Kidney (tissue), 14 donors: Measurements from ENCODE around the gene IP6K3. TPM values are rescaled to one million over a fixed set of nuclear protein-coding genes. Genes with fewer than 3 reads are reported as not detected.

ENCODE experiments used
- DNase-seq, 5 donors: peaks; one replicate each; pipeline ENCODE4 v3.0.0-alpha.2; 2013 to 2020
- FAIRE-seq: peaks from 2 replicates; lab custom pipeline; 2012; peaks lifted over from hg19 to GRCh38; lab: Jason Lieb, UNC
- H3K27ac ChIP-seq, 2 donors: one replicate each; pipeline ENCODE4 v1.7.0; 2013; ENCODE audit warnings: low read depth in 2 of 2, low read length in 2 of 2, inconsistent platforms in 1 of 2
- H3K27me3 ChIP-seq: one replicate; pipeline ENCODE4 v1.7.1; 2013; ENCODE audit warnings: low read length, inconsistent platforms; ENCODE audit not compliant: control insufficient read depth, insufficient read depth
- H3K36me3 ChIP-seq, 3 donors: one replicate each; pipeline versions ENCODE4 v1.7.0 to v1.7.1; 2013; ENCODE audit warnings: low read length in 3 of 3, control low read depth in 1 of 3, inconsistent platforms in 1 of 3; ENCODE audit not compliant: insufficient read depth in 3 of 3, control insufficient read depth in 2 of 3
- H3K4me1 ChIP-seq, 3 donors: one replicate each; pipeline versions ENCODE4 v1.7.0 to v1.7.1; 2013; ENCODE audit warnings: low read length in 3 of 3, inconsistent platforms in 1 of 3, low read depth in 1 of 3; ENCODE audit not compliant: control insufficient read depth in 2 of 3, insufficient read depth in 2 of 3
- H3K4me3 ChIP-seq, 3 donors: one replicate each; pipeline versions ENCODE4 v1.7.0 to v1.8.1; 2013; ENCODE audit warnings: low read length in 3 of 3, control low read depth in 1 of 3, inconsistent platforms in 1 of 3
- H3K9ac ChIP-seq, 3 donors: one replicate each; pipeline versions ENCODE4 v1.7.0 to v1.7.1; 2013; ENCODE audit warnings: low read length in 3 of 3, control low read depth in 1 of 3, inconsistent platforms in 1 of 3
- H3K9me3 ChIP-seq, 3 donors: one replicate each; pipeline versions ENCODE4 v1.7.0 to v1.7.1; 2013; ENCODE audit warnings: low read length in 3 of 3, control low read depth in 1 of 3, inconsistent platforms in 1 of 3; ENCODE audit not compliant: control insufficient read depth in 2 of 3, insufficient read depth in 1 of 3
- intact Hi-C: fragments of 100-400 bp; cut with DNase I; formaldehyde crosslinking; loops from one replicate; pipeline ENCODE4 v1.11.1; 2022
- polyA plus RNA-seq: library from polyadenylated mRNA; stranded (reverse); fragments of 350-450 nt; fragmentation: Illumina TruSeq; extraction: RNeasy Lipid Tissue Mini Kit (QIAGEN cat#74804); gene quantifications from one replicate; pipeline ENCODE4 v1.2.3, GENCODE V29; 2014; ENCODE audit warnings: low read depth, low replicate concordance; ENCODE audit not compliant: insufficient read depth
- total RNA-seq: library from RNA; stranded (reverse); fragmentation: NEBNext Ultra II Directional; extraction: Animal tissue kit (Norgen Biotek cat#: 25700); gene quantifications from one replicate; pipeline ENCODE4 v1.2.1, GENCODE V29; 2021
- TF ChIP-seq, protein P1 (sequence below): IDR thresholded peaks from 3 replicates; pipeline ENCODE4 v1.5.1; 2012; ENCODE audit warnings: mild to moderate bottlenecking, moderate library complexity, borderline replicate concordance; ENCODE audit not compliant: insufficient read depth; ENCODE audit errors: extremely low read depth
- donor health status: control.
- donor health status: control.
- donor health status: control.
- donor health status: control.
- donor health status: control.
- donor health status: DM: yes; HTN: yes; CAD: no.
- donor health status: Normal renal cell carcinoma (clear cell type).

IP6K3 gene
- total and polyA plus RNA-seq, 2 donors from 2014 or later = 0.47 to 4.0 TPM

DNA sequence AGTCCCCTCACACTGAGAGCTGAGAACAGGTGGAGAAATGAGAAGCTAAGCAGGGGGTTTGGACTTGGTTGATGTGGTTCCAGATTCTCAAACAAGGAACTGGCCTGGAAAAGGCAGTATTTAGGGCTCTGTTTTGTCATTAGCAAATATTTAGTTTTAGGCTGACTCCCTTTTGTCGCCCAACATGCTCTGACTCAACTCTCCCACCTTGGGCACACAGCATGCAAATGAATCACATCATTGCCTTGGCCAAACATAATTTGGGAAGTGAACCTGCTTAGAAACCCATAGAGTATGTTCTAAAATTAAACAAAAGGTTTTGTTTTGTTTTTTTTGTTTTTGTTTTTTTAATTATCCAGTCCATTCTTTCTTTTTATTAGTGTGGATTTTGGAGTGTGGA lies 25.7 kb downstream of the IP6K3 start:
- intact Hi-C loops = no loop called here
- Histone ChIP-seq H3K4me3 (no peak overlapping the region), H3K36me3 (no peaks in the 10 kb centered on the region), H3K27ac (no peak overlapping the region), H3K27me3 (no peaks in the 10 kb centered on the region), H3K9me3 (no peaks in the 10 kb centered on the region), H3K9ac (no peak overlapping the region), H3K4me1 (peaks cover 0 to 13% (median 2%) of the 10 kb centered on the region in 3 donors)
- TF ChIP-seq, protein P1, sequence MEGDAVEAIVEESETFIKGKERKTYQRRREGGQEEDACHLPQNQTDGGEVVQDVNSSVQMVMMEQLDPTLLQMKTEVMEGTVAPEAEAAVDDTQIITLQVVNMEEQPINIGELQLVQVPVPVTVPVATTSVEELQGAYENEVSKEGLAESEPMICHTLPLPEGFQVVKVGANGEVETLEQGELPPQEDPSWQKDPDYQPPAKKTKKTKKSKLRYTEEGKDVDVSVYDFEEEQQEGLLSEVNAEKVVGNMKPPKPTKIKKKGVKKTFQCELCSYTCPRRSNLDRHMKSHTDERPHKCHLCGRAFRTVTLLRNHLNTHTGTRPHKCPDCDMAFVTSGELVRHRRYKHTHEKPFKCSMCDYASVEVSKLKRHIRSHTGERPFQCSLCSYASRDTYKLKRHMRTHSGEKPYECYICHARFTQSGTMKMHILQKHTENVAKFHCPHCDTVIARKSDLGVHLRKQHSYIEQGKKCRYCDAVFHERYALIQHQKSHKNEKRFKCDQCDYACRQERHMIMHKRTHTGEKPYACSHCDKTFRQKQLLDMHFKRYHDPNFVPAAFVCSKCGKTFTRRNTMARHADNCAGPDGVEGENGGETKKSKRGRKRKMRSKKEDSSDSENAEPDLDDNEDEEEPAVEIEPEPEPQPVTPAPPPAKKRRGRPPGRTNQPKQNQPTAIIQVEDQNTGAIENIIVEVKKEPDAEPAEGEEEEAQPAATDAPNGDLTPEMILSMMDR = no peak
- no peak for DNase-seq
- FAIRE-seq = no peak

DNA sequence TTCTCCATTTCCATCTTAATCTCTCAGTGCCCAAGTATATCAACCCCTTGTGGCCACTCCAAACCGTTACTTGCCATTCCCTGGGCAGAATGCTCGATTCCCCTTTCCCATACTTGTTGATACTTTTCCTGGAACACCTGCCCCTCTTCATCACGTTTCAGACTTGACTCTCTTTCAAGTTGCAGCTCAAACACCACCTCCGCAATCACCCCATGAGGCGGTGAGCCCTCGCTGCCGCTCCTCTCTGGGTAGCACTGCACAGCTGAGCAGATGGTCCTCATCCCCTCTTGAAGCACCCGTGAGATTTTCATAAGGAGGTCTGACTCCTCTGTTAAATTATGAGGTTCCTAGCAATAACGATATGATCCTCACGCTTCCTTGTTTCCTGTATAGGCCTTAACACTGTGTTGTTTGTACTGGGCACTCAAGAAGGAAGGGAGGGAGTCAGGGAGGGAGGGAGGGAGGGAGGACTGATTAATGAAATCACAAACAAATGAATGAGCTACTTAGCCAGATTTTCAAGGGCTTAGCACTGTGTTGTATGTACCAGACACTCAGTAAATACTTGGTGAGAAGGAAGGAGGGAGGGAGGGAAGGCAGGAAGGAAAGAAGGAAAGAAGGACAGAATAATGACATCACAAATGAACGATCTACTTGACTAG lies 27.2 kb downstream of the IP6K3 start:
- no peak for DNase-seq
- intact Hi-C loops = no loop called here

DNA sequence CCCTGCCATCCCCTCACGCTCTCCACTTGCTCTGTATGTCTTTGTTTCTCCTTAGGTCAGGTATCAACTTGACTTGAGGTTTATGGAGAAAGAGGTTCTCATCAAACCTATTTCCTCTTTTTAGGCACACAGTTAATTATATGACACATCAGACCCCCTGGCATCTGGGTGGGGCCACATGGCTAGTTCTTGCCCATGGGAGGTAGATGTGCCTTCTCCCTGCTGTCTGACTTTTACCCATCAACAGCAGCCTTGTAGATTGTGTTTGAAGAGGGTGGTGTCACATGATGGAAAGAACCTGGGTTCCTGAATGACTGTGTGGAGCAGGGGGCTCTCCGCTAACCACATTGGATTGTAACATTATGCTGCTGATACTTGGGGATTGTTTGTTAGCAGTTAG lies 28.0 kb downstream of the IP6K3 start:
- H3K9ac ChIP-seq = no peak overlapping the region
- TF ChIP-seq, protein P1 = no peak
- no peak overlapping the region for H3K27ac ChIP-seq
- H3K9me3 ChIP-seq = no peaks in the 10 kb centered on the region
- FAIRE-seq (no peak), DNase-seq (no peak)
- no peaks in the 10 kb centered on the region for H3K36me3 ChIP-seq
- intact Hi-C loops = no loop called here
- H3K27me3 ChIP-seq = no peaks in the 10 kb centered on the region
- H3K4me3 ChIP-seq = no peak overlapping the region
- H3K4me1 ChIP-seq = peaks cover 0 to 14% (median 2%) of the 10 kb centered on the region in 3 donors

More for the DNA sequence above, 27.2 kb downstream of the IP6K3 start:
- Histone ChIP-seq H3K9me3 (no peaks in the 10 kb centered on the region), H3K36me3 (no peaks in the 10 kb centered on the region), H3K27me3 (no peaks in the 10 kb centered on the region), H3K4me1 (peaks cover 0 to 14% (median 2%) of the 10 kb centered on the region in 3 donors), H3K9ac (no peak overlapping the region), H3K4me3 (no peak overlapping the region), H3K27ac (no peak overlapping the region)
- TF ChIP-seq, protein P1 = no peak
- FAIRE-seq = no peak
